ENCODE measurements around the gene PARD3B. TPM values are rescaled to one million over a fixed set of nuclear protein-coding genes. Genes with fewer than 3 reads are reported as not detected.
A peak's percentile ranks its signal among the peaks of the same experiment; 100 is the strongest.

Gene PARD3B
- total and polyA plus RNA-seq, 9 donors: 6.4 to 15.3 (median 7.5) TPM

DNA sequence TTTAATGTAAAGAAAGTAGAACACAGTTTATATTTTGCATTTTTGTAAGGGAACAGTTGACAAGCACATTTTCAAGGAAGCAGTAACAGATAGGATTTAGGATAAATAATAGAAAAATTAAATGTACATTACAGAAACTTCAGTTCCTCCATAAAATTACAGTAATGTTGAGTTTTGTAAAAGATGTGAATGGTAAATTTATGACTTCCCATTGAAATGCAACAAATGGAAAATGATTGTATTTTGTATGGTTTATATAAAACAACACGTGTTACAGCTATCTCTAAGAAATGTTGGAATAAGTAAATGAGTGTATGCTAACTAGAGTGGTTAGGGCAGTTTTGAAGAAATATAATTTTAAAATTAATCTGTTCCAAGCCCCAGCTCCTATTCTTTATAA is 227.3 kb downstream of the PARD3B start:
- WGBS (ENCODE audit: insufficient coverage): no CpG with 5 or more reads among the region's 1 CpG
- Histone ChIP-seq H3K27ac (ENCODE audit: low read length) (no peak overlapping the region), H3K9me3 (replicated peaks; ENCODE audit: control insufficient read depth, low read depth, low read length) (no peaks in the 10 kb centered on the region), H3K4me1 (ENCODE audit: control insufficient read depth, insufficient read depth, low read length) (no peaks in the 10 kb centered on the region), H3K27me3 (ENCODE audit: control insufficient read depth, insufficient read depth, low read length) (no peaks in the 10 kb centered on the region), H3K4me3 (ENCODE audit: low read length) (no peak overlapping the region), H3K36me3 (ENCODE audit: control insufficient read depth, insufficient read depth, low read length) (no peaks in the 10 kb centered on the region)
- no peak for DNase-seq

GRCh38 chr2:204775766-204776165 is 230.5 kb downstream of the PARD3B start:
- peak; percentile 57 for DNase-seq
- Histone ChIP-seq H3K36me3 (ENCODE audit: control insufficient read depth, insufficient read depth, low read length) (no peaks in the 10 kb centered on the region), H3K4me3 (ENCODE audit: low read length) (no peak overlapping the region), H3K27me3 (ENCODE audit: control insufficient read depth, insufficient read depth, low read length) (no peaks in the 10 kb centered on the region), H3K27ac (ENCODE audit: low read length) (no peak overlapping the region), H3K4me1 (ENCODE audit: control insufficient read depth, insufficient read depth, low read length) (no peaks in the 10 kb centered on the region), H3K9me3 (replicated peaks; ENCODE audit: control insufficient read depth, low read depth, low read length) (no peaks in the 10 kb centered on the region)

GRCh38 chr2:204776781-204777559 is 231.7 kb downstream of the PARD3B start:
- Histone ChIP-seq H3K4me1 (ENCODE audit: control insufficient read depth, insufficient read depth, low read length) (no peaks in the 10 kb centered on the region), H3K9me3 (replicated peaks; ENCODE audit: control insufficient read depth, low read depth, low read length) (no peaks in the 10 kb centered on the region), H3K4me3 (ENCODE audit: low read length) (no peak overlapping the region), H3K27me3 (ENCODE audit: control insufficient read depth, insufficient read depth, low read length) (no peaks in the 10 kb centered on the region), H3K27ac (ENCODE audit: low read length) (no peak overlapping the region), H3K36me3 (ENCODE audit: control insufficient read depth, insufficient read depth, low read length) (no peaks in the 10 kb centered on the region)
- 55% methylated on average over 1 of the region's 1 CpG for WGBS (ENCODE audit: insufficient coverage)
- DNase-seq: peak; percentile 61

- H3K36me3 ChIP-seq (ENCODE audit: control insufficient read depth, insufficient read depth, low read length): no peaks in the 10 kb centered on the region
- no peaks in the 10 kb centered on the region for H3K4me1 ChIP-seq (ENCODE audit: control insufficient read depth, insufficient read depth, low read length)
- H3K4me3 ChIP-seq (ENCODE audit: low read length): no peak overlapping the region
- H3K9me3 ChIP-seq (replicated peaks; ENCODE audit: control insufficient read depth, low read depth, low read length): no peaks in the 10 kb centered on the region
- H3K27ac ChIP-seq (ENCODE audit: low read length): no peak overlapping the region
- no peaks in the 10 kb centered on the region for H3K27me3 ChIP-seq (ENCODE audit: control insufficient read depth, insufficient read depth, low read length)
- DNase-seq: no peak
These were observed 234.5 kb downstream of the PARD3B start for GRCh38 chr2:204779771-204780170.

- H3K27ac ChIP-seq (ENCODE audit: low read length): no peak overlapping the region
- H3K9me3 ChIP-seq (replicated peaks; ENCODE audit: control insufficient read depth, low read depth, low read length): no peaks in the 10 kb centered on the region
- 80% methylated on average over 1 of the region's 1 CpG for WGBS (ENCODE audit: insufficient coverage)
- H3K27me3 ChIP-seq (ENCODE audit: control insufficient read depth, insufficient read depth, low read length): no peaks in the 10 kb centered on the region
- no peaks in the 10 kb centered on the region for H3K36me3 ChIP-seq (ENCODE audit: control insufficient read depth, insufficient read depth, low read length)
- DNase-seq: no peak
- H3K4me1 ChIP-seq (ENCODE audit: control insufficient read depth, insufficient read depth, low read length): no peaks in the 10 kb centered on the region
- no peak overlapping the region for H3K4me3 ChIP-seq (ENCODE audit: low read length)
These were observed 236.7 kb downstream of the PARD3B start for GRCh38 chr2:204781941-204782340.

GRCh38 chr2:204790076-204790475 is 244.8 kb downstream of the PARD3B start:
- no peak for DNase-seq
- no peaks in the 10 kb centered on the region for H3K36me3 ChIP-seq (ENCODE audit: control insufficient read depth, insufficient read depth, low read length)
- H3K4me1 ChIP-seq (ENCODE audit: control insufficient read depth, insufficient read depth, low read length): no peaks in the 10 kb centered on the region
- no peaks in the 10 kb centered on the region for H3K9me3 ChIP-seq (replicated peaks; ENCODE audit: control insufficient read depth, low read depth, low read length)
- H3K4me3 ChIP-seq (ENCODE audit: low read length): no peak overlapping the region
- no peaks in the 10 kb centered on the region for H3K27me3 ChIP-seq (ENCODE audit: control insufficient read depth, insufficient read depth, low read length)
- H3K27ac ChIP-seq (ENCODE audit: low read length): no peak overlapping the region
- WGBS (ENCODE audit: insufficient coverage): no CpG with 5 or more reads among the region's 3 CpGs

DNA sequence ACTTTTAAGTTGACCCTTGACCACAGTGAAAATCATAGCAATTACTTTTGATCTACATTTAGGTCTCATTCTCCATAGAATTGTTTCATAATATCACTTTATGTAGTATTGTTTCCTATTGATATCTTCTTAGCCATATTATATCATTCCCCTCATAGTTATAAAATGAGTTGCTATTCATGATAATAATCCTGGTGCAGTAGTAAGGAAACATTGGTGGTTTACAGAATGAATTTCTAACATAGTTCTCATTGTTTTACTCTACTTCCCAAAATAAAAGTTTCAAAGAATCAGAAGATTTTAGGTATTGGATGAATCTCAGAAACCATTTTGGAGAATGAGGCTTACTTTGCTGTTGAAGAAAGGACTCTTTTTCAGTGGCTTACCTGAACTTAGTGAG is 246.0 kb downstream of the PARD3B start:
- no peak for DNase-seq

GRCh38 chr2:204794624-204795023 is 249.3 kb downstream of the PARD3B start:
- no peak overlapping the region for H3K4me3 ChIP-seq (ENCODE audit: low read length)
- H3K36me3 ChIP-seq (ENCODE audit: control insufficient read depth, insufficient read depth, low read length): no peaks in the 10 kb centered on the region
- no peaks in the 10 kb centered on the region for H3K27me3 ChIP-seq (ENCODE audit: control insufficient read depth, insufficient read depth, low read length)
- H3K4me1 ChIP-seq (ENCODE audit: control insufficient read depth, insufficient read depth, low read length): no peaks in the 10 kb centered on the region
- whole genome bisulfite sequencing (ENCODE audit: insufficient coverage): no CpG with 5 or more reads among the region's 2 CpGs
- H3K27ac ChIP-seq (ENCODE audit: low read length): no peak overlapping the region
- H3K9me3 ChIP-seq (replicated peaks; ENCODE audit: control insufficient read depth, low read depth, low read length): no peaks in the 10 kb centered on the region
- no peak for DNase-seq

More for the DNA sequence above, 246.0 kb downstream of the PARD3B start:
- Histone ChIP-seq H3K27ac (ENCODE audit: low read length) (no peak overlapping the region), H3K36me3 (ENCODE audit: control insufficient read depth, insufficient read depth, low read length) (no peaks in the 10 kb centered on the region), H3K4me1 (ENCODE audit: control insufficient read depth, insufficient read depth, low read length) (no peaks in the 10 kb centered on the region), H3K4me3 (ENCODE audit: low read length) (no peak overlapping the region), H3K27me3 (ENCODE audit: control insufficient read depth, insufficient read depth, low read length) (no peaks in the 10 kb centered on the region), H3K9me3 (replicated peaks; ENCODE audit: control insufficient read depth, low read depth, low read length) (no peaks in the 10 kb centered on the region)

GRCh38 chr2:204795156-204795555 is 249.9 kb downstream of the PARD3B start:
- H3K9me3 ChIP-seq (replicated peaks; ENCODE audit: control insufficient read depth, low read depth, low read length): no peaks in the 10 kb centered on the region
- 60% methylated on average over 1 of the region's 1 CpG for WGBS (ENCODE audit: insufficient coverage)
- DNase-seq: no peak
- no peaks in the 10 kb centered on the region for H3K27me3 ChIP-seq (ENCODE audit: control insufficient read depth, insufficient read depth, low read length)
- H3K4me1 ChIP-seq (ENCODE audit: control insufficient read depth, insufficient read depth, low read length): no peaks in the 10 kb centered on the region
- H3K4me3 ChIP-seq (ENCODE audit: low read length): no peak overlapping the region
- no peak overlapping the region for H3K27ac ChIP-seq (ENCODE audit: low read length)
- no peaks in the 10 kb centered on the region for H3K36me3 ChIP-seq (ENCODE audit: control insufficient read depth, insufficient read depth, low read length)

DNA sequence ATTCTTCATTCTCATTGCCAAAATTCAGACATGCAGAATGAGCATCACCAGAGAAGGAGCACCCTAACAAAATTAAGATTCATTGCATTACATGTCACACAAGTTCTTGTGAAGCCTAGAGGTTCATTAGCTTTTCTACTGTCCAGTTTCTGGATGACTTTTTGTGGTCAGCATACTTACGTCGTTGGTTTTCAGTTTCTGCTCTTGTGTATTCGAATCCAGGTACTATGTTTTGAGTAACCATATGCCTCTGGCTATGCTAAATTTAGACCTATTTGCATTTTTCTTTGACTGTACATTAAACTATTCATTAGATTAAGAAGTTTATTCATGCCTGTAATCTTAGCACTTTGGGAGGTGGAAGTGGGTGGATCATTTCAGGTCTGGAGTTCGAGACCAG is 251.3 kb downstream of the PARD3B start:
- H3K9me3 ChIP-seq (replicated peaks; ENCODE audit: control insufficient read depth, low read depth, low read length): no peaks in the 10 kb centered on the region
- H3K27me3 ChIP-seq (ENCODE audit: control insufficient read depth, insufficient read depth, low read length): no peaks in the 10 kb centered on the region
- no peaks in the 10 kb centered on the region for H3K36me3 ChIP-seq (ENCODE audit: control insufficient read depth, insufficient read depth, low read length)
- 92% methylated on average over 2 of the region's 4 CpGs for WGBS (ENCODE audit: insufficient coverage)
- H3K4me1 ChIP-seq (ENCODE audit: control insufficient read depth, insufficient read depth, low read length): no peaks in the 10 kb centered on the region
- H3K4me3 ChIP-seq (ENCODE audit: low read length): no peak overlapping the region
- no peak for DNase-seq
- H3K27ac ChIP-seq (ENCODE audit: low read length): no peak overlapping the region

DNA sequence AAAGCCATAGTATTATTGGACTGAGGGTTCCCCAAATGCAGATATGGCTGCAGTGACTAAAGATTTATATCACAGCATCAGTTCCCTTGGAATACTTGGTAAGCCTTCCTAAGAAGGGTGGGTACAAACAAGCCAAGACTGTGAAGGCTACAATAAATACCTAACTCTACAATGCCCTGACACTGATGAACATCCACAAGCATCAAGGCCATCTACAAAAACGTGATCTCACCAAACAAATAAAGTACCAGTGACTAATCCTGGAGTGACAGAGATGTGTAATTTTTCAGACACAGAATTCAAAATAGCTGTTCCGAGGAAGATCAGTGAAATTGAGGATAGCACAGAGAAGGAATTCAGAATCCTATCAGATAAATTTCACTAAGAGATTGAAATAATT is 254.5 kb downstream of the PARD3B start:
- no peaks in the 10 kb centered on the region for H3K4me1 ChIP-seq (ENCODE audit: control insufficient read depth, insufficient read depth, low read length)
- no peak for DNase-seq
- no peaks in the 10 kb centered on the region for H3K36me3 ChIP-seq (ENCODE audit: control insufficient read depth, insufficient read depth, low read length)
- no peak overlapping the region for H3K27ac ChIP-seq (ENCODE audit: low read length)
- H3K9me3 ChIP-seq (replicated peaks; ENCODE audit: control insufficient read depth, low read depth, low read length): no peaks in the 10 kb centered on the region
- no CpG with 5 or more reads among the region's 2 CpGs for WGBS (ENCODE audit: insufficient coverage)
- H3K4me3 ChIP-seq (ENCODE audit: low read length): no peak overlapping the region
- no peaks in the 10 kb centered on the region for H3K27me3 ChIP-seq (ENCODE audit: control insufficient read depth, insufficient read depth, low read length)
